GM12878 (cell line): ENCODE measurements around the gene ADPRS. TPM values are rescaled to one million over a fixed set of nuclear protein-coding genes. Genes with fewer than 3 reads are reported as not detected.

Experiments
- ATAC-seq: fragments of 200-7000 bp; cut with Tn5 transposase; 3 replicates; pipeline ENCODE4 v1.9.1; 2020; ENCODE audit warnings: mild to moderate bottlenecking, moderate library complexity
- BruUV-seq: library from RNA; stranded (reverse); fragments of 400-500 nt; replicated peaks from 2 replicates; lab custom pipeline; 2021; lab: Mats Ljungman, UMichigan
- CTCF ChIA-PET: fragments of 300-600 bp; sonication (Branson Sonifier 250); formaldehyde crosslinking; extraction: SDS; loops from one replicate; lab custom pipeline; 2021; ENCODE audit warnings: inconsistent platforms; lab: Yijun Ruan, JAX
- POLR2A ChIA-PET: fragments of 350-600 bp; formaldehyde crosslinking; extraction: SDS; loops from one replicate; lab custom pipeline; 2021; ENCODE audit warnings: inconsistent platforms; lab: Charles Lee
- RAD21 ChIA-PET: fragments of 300-600 bp; sonication (Branson Sonifier 250); formaldehyde crosslinking; loops from one replicate; lab custom pipeline; 2023; ENCODE audit warnings: antibody characterized with exemption; ENCODE audit not compliant: unreplicated experiment; lab: Charles Lee
- SMC1A ChIA-PET: fragments of 300-600 bp; sonication (Branson Sonifier 250); formaldehyde crosslinking; loops from one replicate; lab custom pipeline; 2023; ENCODE audit not compliant: unreplicated experiment, uncharacterized antibody; lab: Charles Lee
- DNase-seq: peaks from one replicate; pipeline ENCODE4 v3.0.0-alpha.2; 2011; ENCODE audit warnings: low read depth, low spot score
- FAIRE-seq: peaks from 3 replicates; lab custom pipeline; 2011; peaks lifted over from hg19 to GRCh38; lab: Jason Lieb, UNC
- H2AFZ ChIP-seq: 2 replicates; pipeline ENCODE4 v1.6.0; 2011; ENCODE audit warnings: low read depth, low read length, control low read depth; ENCODE audit not compliant: control insufficient read depth
- H3K27ac ChIP-seq: 2 replicates; pipeline ENCODE4 v1.5.1; 2011; ENCODE audit warnings: control low read depth; ENCODE audit not compliant: control insufficient read depth, insufficient read depth
- H3K27me3 ChIP-seq, 2 experiments: replicated peaks in 1 of 2; 2 replicates each; pipeline versions ENCODE4 v1.6.0 to v1.6.1; 2011; ENCODE audit warnings: low read length in 1 of 2; ENCODE audit not compliant: control insufficient read depth in 2 of 2, insufficient read depth in 2 of 2
- H3K36me3 ChIP-seq, 2 experiments: 2 replicates each; pipeline ENCODE4 v1.5.1; 2011; ENCODE audit warnings: low read length in 1 of 2; ENCODE audit not compliant: control insufficient read depth in 2 of 2, insufficient read depth in 2 of 2
- H3K4me1 ChIP-seq: 2 replicates; pipeline ENCODE4 v1.6.1; 2011; ENCODE audit warnings: mild to moderate bottlenecking, low read length, moderate library complexity, mixed read lengths; ENCODE audit not compliant: control insufficient read depth, insufficient read depth
- H3K4me2 ChIP-seq: 2 replicates; pipeline ENCODE4 v1.6.0; 2011; ENCODE audit warnings: control low read depth; ENCODE audit not compliant: control insufficient read depth, insufficient read depth
- H3K4me3 ChIP-seq: fragments of 200-600 bp; sonication (generic); 2 replicates; pipeline ENCODE4 v1.5.1; 2016
- H3K79me2 ChIP-seq: 2 replicates; pipeline ENCODE4 v1.6.0; 2011; ENCODE audit warnings: low read length; ENCODE audit not compliant: control insufficient read depth, insufficient read depth
- H3K9ac ChIP-seq: 2 replicates; pipeline ENCODE4 v1.8.0; 2011; ENCODE audit warnings: low read length, control low read depth, mixed read lengths; ENCODE audit not compliant: control insufficient read depth, insufficient read depth
- H3K9me3 ChIP-seq: replicated peaks from 3 replicates; pipeline ENCODE4 v1.5.1; 2011; ENCODE audit warnings: mild to moderate bottlenecking, low read length; ENCODE audit not compliant: control insufficient read depth, insufficient read depth
- H4K20me1 ChIP-seq: 2 replicates; pipeline ENCODE4 v1.6.0; 2011; ENCODE audit not compliant: control insufficient read depth, insufficient read depth
- ATF2 ChIP-seq: IDR thresholded peaks from 2 replicates; pipeline ENCODE4 v1.6.1; 2012; ENCODE audit warnings: low read length, inconsistent platforms
- BCL11A ChIP-seq: IDR thresholded peaks from 2 replicates; pipeline ENCODE4 v1.6.1; 2011; ENCODE audit warnings: low read depth, low read length
- BMI1 ChIP-seq: fragments of 450-650 bp; IDR thresholded peaks from 2 replicates; pipeline ENCODE4 v1.6.1; 2016; ENCODE audit warnings: mild to moderate bottlenecking, moderate library complexity, borderline replicate concordance
- CREM ChIP-seq: IDR thresholded peaks from 2 replicates; pipeline ENCODE4 v1.6.1; 2014; ENCODE audit warnings: antibody characterized with exemption, low read depth
- CUX1 ChIP-seq: IDR thresholded peaks from 2 replicates; pipeline ENCODE4 v1.6.1; 2012; ENCODE audit warnings: improper control_type of control experiment, low read depth, low read length; ENCODE audit not compliant: insufficient replicate concordance
- DPF2 ChIP-seq: fragments of 450-650 bp; IDR thresholded peaks from 2 replicates; pipeline ENCODE4 v1.6.1; 2017; ENCODE audit warnings: mild to moderate bottlenecking
- HSF1 ChIP-seq: fragments of 150-350 bp; IDR thresholded peaks from 2 replicates; pipeline ENCODE4 v1.6.1; 2014; ENCODE audit warnings: mild to moderate bottlenecking, low read depth, low read length
- KAT2A ChIP-seq: conservative IDR thresholded peaks from 2 replicates; pipeline ENCODE4 v1.6.1; 2011; ENCODE audit warnings: low read depth, low read length; ENCODE audit not compliant: control insufficient read depth
- MEF2A ChIP-seq: IDR thresholded peaks from 2 replicates; pipeline ENCODE4 v1.6.1; 2011; ENCODE audit warnings: low read depth, mild to moderate bottlenecking, low read length, moderate library complexity; ENCODE audit not compliant: insufficient read depth
- NFXL1 ChIP-seq: fragments of 450-650 bp; IDR thresholded peaks from 2 replicates; pipeline ENCODE4 v1.6.1; 2017; ENCODE audit warnings: antibody characterized with exemption, mild to moderate bottlenecking, borderline replicate concordance
- NR2C1 ChIP-seq: fragments of 450-650 bp; IDR thresholded peaks from 2 replicates; pipeline ENCODE4 v1.6.1; 2017; ENCODE audit warnings: antibody characterized with exemption, mild to moderate bottlenecking, moderate library complexity
- RAD21 ChIP-seq: IDR thresholded peaks from 2 replicates; pipeline ENCODE4 v1.6.1; 2011; ENCODE audit warnings: mild to moderate bottlenecking, low read depth, low read length, moderate library complexity; ENCODE audit not compliant: insufficient read depth
- RBBP5 ChIP-seq: fragments of 200-600 bp; sonication (generic); conservative IDR thresholded peaks from 2 replicates; pipeline ENCODE4 v1.6.1; 2016
- SP1 ChIP-seq: IDR thresholded peaks from one replicate; pipeline ENCODE4 v1.6.1; 2011; ENCODE audit warnings: low read depth, low read length
- SPI1 ChIP-seq: IDR thresholded peaks from 2 replicates; pipeline ENCODE4 v1.6.1; 2011; ENCODE audit warnings: low read depth, mild to moderate bottlenecking, low read length, moderate library complexity, borderline replicate concordance; ENCODE audit not compliant: insufficient read depth
- SUPT20H ChIP-seq: IDR thresholded peaks from 2 replicates; pipeline ENCODE4 v1.6.1; 2011; ENCODE audit warnings: low read depth, mild to moderate bottlenecking, low read length, moderate library complexity, borderline replicate concordance; ENCODE audit not compliant: control insufficient read depth
- TCF3 ChIP-seq: IDR thresholded peaks from 2 replicates; pipeline ENCODE4 v1.6.1; 2012; ENCODE audit warnings: low read depth, mild to moderate bottlenecking, low read length, borderline replicate concordance; ENCODE audit not compliant: insufficient read depth
- WGBS: methylation state at CpG from one replicate; pipeline ENCODE4 v1.1.6; 2016; ENCODE audit warnings: low lambda C conversion rate; ENCODE audit not compliant: insufficient replicate concordance, insufficient coverage; ENCODE audit errors: missing lambda C conversion rate; 5-methylcytosine and 5-hydroxymethylcytosine counted together
- in situ Hi-C: fragments of 300-500 bp; cut with MboI; formaldehyde crosslinking; loops from 9 replicates; pipeline ENCODE4 v1.14.3; 2018; ENCODE audit warnings: mixed read lengths
- intact Hi-C: fragments of 100-400 bp; cut with micrococcal nuclease; formaldehyde crosslinking; loops from one replicate; pipeline ENCODE4 v1.14.2; 2022; ENCODE audit not compliant: unreplicated experiment
- polyA plus RNA-seq, 11 experiments: library from polyadenylated mRNA; depleted of rRNA in 4 of 11; unstranded in 6 of 11; stranded (reverse) in 5 of 11; fragments of >200 nt; fragmentation: Nextera tagmentation in 4 of 11; fragmentation: Illumina TruSeq in 1 of 11; extraction: Ambion mirVana in 4 of 11; extraction: Trizol in 1 of 11; gene quantifications; 1 replicate in 1 of 11; 2 replicates in 10 of 11; pipeline versions ENCODE4 v1.2.1 to v1.2.3, GENCODE V29; 2011 to 2016; ENCODE audit warnings: inconsistent platforms in 2 of 11, missing spikeins in 2 of 11, low read depth in 1 of 11
- total RNA-seq, 4 experiments: library from RNA; depleted of rRNA in 3 of 4; stranded (reverse); fragments of >200 nt in 3 of 4; fragmentation: Illumina TruSeq in 1 of 4; extraction: Trizol in 1 of 4; gene quantifications; 2 replicates each; pipeline versions ENCODE4 v1.2.1 to v1.2.3, GENCODE V29; 2013 to 2021

The ADPRS gene
- total and polyA plus RNA-seq, 10 of the 15 experiments (the other 5 are each of a cell fraction or from before 2014, with no cell fraction given): 7.6 to 57.6 (median 39.1) TPM

GRCh38 chr1:36070349-36070748 lies 18.3 kb upstream of the ADPRS start:
- POLR2A ChIA-PET: no interaction called here
- Histone ChIP-seq H3K4me1 (no peaks in the 10 kb centered on the region), H3K36me3 (no peaks in the 10 kb centered on the region), H3K4me3 (no peak overlapping the region)
- no TSS peak for BruUV-seq
- TF ChIP-seq RAD21 (no peak), HSF1 (no peak), ATF2 (no peak), KAT2A (no peak), CREM (no peak), NR2C1 (no peak), MEF2A (no peak), BMI1 (no peak), TCF3 (no peak), NFXL1 (no peak), SP1 (no peak), BCL11A (no peak), SUPT20H (no peak), DPF2 (no peak), CUX1 (no peak), SPI1 (no peak), RBBP5 (no peak)
- TF ChIP-seq, all 136 proteins: peak for 0
- Histone ChIP-seq H3K79me2 (no peaks in the 10 kb centered on the region), H3K27me3 (no peaks in the 10 kb centered on the region), H3K4me2 (no peak overlapping the region), H3K27ac (no peak overlapping the region), H3K9ac (no peak overlapping the region), H4K20me1 (no peaks in the 10 kb centered on the region), H2AFZ (no peak overlapping the region), H3K9me3 (no peaks in the 10 kb centered on the region)
- DNase-seq (no peak), ATAC-seq (no peak), FAIRE-seq (no peak)
- CTCF ChIA-PET: no interaction called here
- RAD21 ChIA-PET: no interaction called here
- intact Hi-C loops: no loop called here
- 93% methylated on average over 2 of the region's 2 CpGs for WGBS
- SMC1A ChIA-PET: no interaction called here
- in situ Hi-C loops: no loop called here
